Stomach (tissue), 9 donors: Measurements from ENCODE around the gene KRT74. TPM values are rescaled to one million over a fixed set of nuclear protein-coding genes. Genes with fewer than 3 reads are reported as not detected.
A peak's percentile ranks its signal among the peaks of the same experiment; 100 is the strongest.

Experiments used
- DNase-seq, 2 donors: peaks; one replicate each; pipeline versions ENCODE4 v3.0.0 to v3.0.0-alpha.2; 2013 to 2019
- H3K27ac ChIP-seq, 5 donors: fragments of 200-600 bp in 4 of 5; sonication (generic) in 4 of 5; one replicate each; pipeline ENCODE4 v1.5.1; 2013 to 2019; ENCODE audit warnings: mild to moderate bottlenecking in 1 of 5, moderate library complexity in 1 of 5
- H3K27me3 ChIP-seq, 3 donors: fragments of 200-600 bp; sonication (generic); one replicate each; pipeline ENCODE4 v1.5.1; 2017 to 2019; ENCODE audit warnings: mixed run types in 1 of 3
- H3K36me3 ChIP-seq, 4 donors: fragments of 200-600 bp; sonication (generic); 1 replicate in 3 of 4; 2 replicates in 1 of 4; pipeline ENCODE4 v1.5.1; 2016 to 2019
- H3K4me1 ChIP-seq, 4 donors: fragments of 200-600 bp; sonication (generic); one replicate each; pipeline ENCODE4 v1.5.1; 2016 to 2019
- H3K4me3 ChIP-seq, 4 donors: fragments of 200-600 bp; sonication (generic) in 3 of 4; one replicate each; pipeline ENCODE4 v1.5.1; 2016 to 2019; ENCODE audit warnings: mild to moderate bottlenecking in 1 of 4
- H3K9me3 ChIP-seq, 4 donors: fragments of 200-600 bp; sonication (generic); one replicate each; pipeline ENCODE4 v1.5.1; 2016 to 2019
- EP300 ChIP-seq: sonication (generic); formaldehyde crosslinking; IDR thresholded peaks from one replicate; pipeline ENCODE4 v1.6.1; 2017; ENCODE audit warnings: antibody characterized with exemption
- POLR2A ChIP-seq, 4 donors: fragments of 450-650 bp; IDR thresholded peaks; one replicate each; pipeline ENCODE4 v1.6.1; 2016; ENCODE audit warnings: antibody characterized with exemption in 4 of 4, control low read depth in 2 of 4, mild to moderate bottlenecking in 1 of 4, moderate library complexity in 1 of 4
- POLR2AphosphoS5 ChIP-seq, 3 donors: sonication (generic); formaldehyde crosslinking; IDR thresholded peaks; one replicate each; pipeline ENCODE4 v1.6.1; 2016; ENCODE audit warnings: antibody characterized with exemption in 3 of 3
- WGBS, 5 donors: extraction: QIAGEN DNeasy Blood & Tissue Kit in 3 of 5; methylation state at CpG; one replicate each; pipeline versions ENCODE4 v1.1.5 to v1.1.7; 2013 to 2018; 5-methylcytosine and 5-hydroxymethylcytosine counted together
- intact Hi-C: fragments of 100-400 bp; cut with DNase I; formaldehyde crosslinking; loops from one replicate; pipeline ENCODE4 v1.15.1; 2023; ENCODE audit warnings: low total_unique reads
- polyA plus RNA-seq, 3 donors: library from polyadenylated mRNA; stranded (reverse); fragments of 200-250 nt; gene quantifications; one replicate each; pipeline ENCODE4 v1.2.3, GENCODE V29; 2013
- total RNA-seq, 5 donors: library from RNA; depleted of rRNA; stranded (reverse); fragments of >200 nt; gene quantifications; one replicate each; pipeline versions ENCODE4 v1.1.0 to v1.2.3, GENCODE V29; 2014 to 2016
- TF ChIP-seq, protein P1 (sequence below), 7 experiments: fragments of 450-650 bp in 4 of 7; fragments of 200-600 bp in 3 of 7; sonication (generic) in 3 of 7; IDR thresholded peaks; one replicate each; pipeline ENCODE4 v1.5.1; 2016 to 2019; ENCODE audit warnings: antibody characterized with exemption in 7 of 7, control low read depth in 2 of 7, mild to moderate bottlenecking in 1 of 7
- donor health status: healthy with polysubstance abuse.
- donor health status: Bipolar disorder and iron deficiency.
- donor health status: healthy.

KRT74 gene
- total and polyA plus RNA-seq, 8 donors: 0.08 TPM; not detected in 7

- 90 to 97% (median 93%) methylated on average over 5 of the region's 5 CpGs for WGBS, 5 donors
- H3K9me3 ChIP-seq: no peaks in the 10 kb centered on the region
- no peak overlapping the region for H3K27ac ChIP-seq
- TF ChIP-seq EP300 (no peak), POLR2AphosphoS5 (IDR thresholded peaks at IDR 0.05) (no peak), POLR2A (IDR thresholded peaks at IDR 0.05) (no peak)
- TF ChIP-seq, protein P1, sequence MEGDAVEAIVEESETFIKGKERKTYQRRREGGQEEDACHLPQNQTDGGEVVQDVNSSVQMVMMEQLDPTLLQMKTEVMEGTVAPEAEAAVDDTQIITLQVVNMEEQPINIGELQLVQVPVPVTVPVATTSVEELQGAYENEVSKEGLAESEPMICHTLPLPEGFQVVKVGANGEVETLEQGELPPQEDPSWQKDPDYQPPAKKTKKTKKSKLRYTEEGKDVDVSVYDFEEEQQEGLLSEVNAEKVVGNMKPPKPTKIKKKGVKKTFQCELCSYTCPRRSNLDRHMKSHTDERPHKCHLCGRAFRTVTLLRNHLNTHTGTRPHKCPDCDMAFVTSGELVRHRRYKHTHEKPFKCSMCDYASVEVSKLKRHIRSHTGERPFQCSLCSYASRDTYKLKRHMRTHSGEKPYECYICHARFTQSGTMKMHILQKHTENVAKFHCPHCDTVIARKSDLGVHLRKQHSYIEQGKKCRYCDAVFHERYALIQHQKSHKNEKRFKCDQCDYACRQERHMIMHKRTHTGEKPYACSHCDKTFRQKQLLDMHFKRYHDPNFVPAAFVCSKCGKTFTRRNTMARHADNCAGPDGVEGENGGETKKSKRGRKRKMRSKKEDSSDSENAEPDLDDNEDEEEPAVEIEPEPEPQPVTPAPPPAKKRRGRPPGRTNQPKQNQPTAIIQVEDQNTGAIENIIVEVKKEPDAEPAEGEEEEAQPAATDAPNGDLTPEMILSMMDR (IDR thresholded peaks at IDR 0.05): no peak
- H3K36me3 ChIP-seq: no peaks in the 10 kb centered on the region
- H3K4me3 ChIP-seq: no peak overlapping the region
- no peak for DNase-seq
- intact Hi-C loops: no loop called here
- peaks cover 0 to 8% (median 0%) of the 10 kb centered on the region in 3 donors for H3K27me3 ChIP-seq
- peaks cover 7 to 13% (median 9%) of the 10 kb centered on the region in 4 donors for H3K4me1 ChIP-seq
Observed at GRCh38 chr12:52541709-52542108, 31.9 kb downstream of the KRT74 start.

DNA sequence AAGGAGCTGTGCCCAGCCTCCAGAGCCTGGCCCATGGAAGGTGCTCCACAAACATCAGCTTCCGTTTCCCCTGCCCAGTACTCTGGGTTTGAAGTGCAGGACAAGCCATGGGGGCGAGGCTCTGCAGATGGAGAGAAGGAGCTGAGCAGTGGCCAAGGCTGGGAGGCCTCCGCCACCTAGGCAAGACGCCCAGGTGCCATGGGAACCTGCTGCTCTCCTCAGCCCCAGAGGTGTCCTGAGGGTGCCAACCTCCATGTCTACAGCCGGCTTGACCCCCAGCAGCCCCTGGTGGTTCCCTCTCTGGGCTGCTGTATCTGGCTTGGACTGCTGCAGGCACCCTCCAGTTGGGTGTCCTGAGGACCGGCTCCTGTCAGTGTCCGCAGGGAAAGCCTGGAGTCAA is 33.1 kb downstream of the KRT74 start:
- no peak overlapping the region for H3K4me3 ChIP-seq
- WGBS, 5 donors: 92 to 94% (median 93%) methylated on average over 7 of the region's 7 CpGs; no CpG with 5 or more reads in 1 of the 5 donors
- no peak overlapping the region for H3K27ac ChIP-seq
- TF ChIP-seq, protein P1 (IDR thresholded peaks at IDR 0.05): no peak
- DNase-seq: no peak
- no peaks in the 10 kb centered on the region for H3K9me3 ChIP-seq
- intact Hi-C loops: no loop called here
- peaks cover 7 to 13% (median 9%) of the 10 kb centered on the region in 4 donors for H3K4me1 ChIP-seq
- no peaks in the 10 kb centered on the region for H3K36me3 ChIP-seq
- no peaks in the 10 kb centered on the region for H3K27me3 ChIP-seq

- DNase-seq: no peak
- H3K4me3 ChIP-seq: no peak overlapping the region
- intact Hi-C loops: no loop called here
- no peaks in the 10 kb centered on the region for H3K27me3 ChIP-seq
- no peak overlapping the region for H3K27ac ChIP-seq
- peaks cover 7 to 13% (median 9%) of the 10 kb centered on the region in 4 donors for H3K4me1 ChIP-seq
- H3K36me3 ChIP-seq: no peaks in the 10 kb centered on the region
- 72 to 84% (median 80%) methylated on average over 3 of the region's 3 CpGs for WGBS, 5 donors
- H3K9me3 ChIP-seq: no peaks in the 10 kb centered on the region
- TF ChIP-seq EP300 (no peak), POLR2AphosphoS5 (IDR thresholded peaks at IDR 0.05) (no peak), POLR2A (IDR thresholded peaks at IDR 0.05) (no peak)
- TF ChIP-seq, protein P1 (IDR thresholded peaks at IDR 0.05): no peak
Observed at GRCh38 chr12:52539821-52540173, 33.8 kb downstream of the KRT74 start.

DNA sequence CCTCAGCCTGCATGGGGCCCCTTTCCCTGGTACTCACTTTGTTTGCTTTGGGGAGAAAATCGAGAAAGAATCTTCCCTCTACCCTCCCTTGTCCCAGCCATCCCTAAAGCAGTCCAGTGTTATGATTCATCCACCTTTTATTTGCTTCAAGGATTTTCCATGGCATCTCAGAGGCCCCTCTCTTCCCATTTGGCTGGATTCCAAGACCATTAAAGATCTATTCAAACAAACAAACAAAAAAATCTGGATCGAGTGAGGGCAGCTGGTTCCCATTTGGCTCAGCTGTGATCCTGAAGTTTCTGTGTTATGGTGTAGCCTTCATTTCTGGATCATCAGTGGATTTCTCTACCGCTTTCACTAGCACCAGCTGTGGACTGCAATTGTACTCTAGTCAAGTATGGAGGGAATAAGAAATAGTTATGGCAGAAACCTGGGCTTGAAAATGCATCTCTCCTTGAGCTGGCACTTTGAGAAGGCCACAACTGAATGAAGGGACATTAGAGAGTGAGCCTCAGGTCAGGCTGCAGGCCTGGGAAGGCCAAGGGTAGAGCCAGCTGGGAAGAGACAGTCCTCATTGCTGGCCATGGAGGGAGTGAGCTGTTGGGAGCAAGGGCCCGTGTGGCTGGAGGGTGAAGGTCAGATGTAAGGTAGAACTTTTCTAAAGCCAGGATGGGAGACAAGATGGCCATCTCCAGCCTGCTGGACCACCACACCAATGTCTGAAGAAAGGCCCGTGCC is 34.4 kb downstream of the KRT74 start:
- H3K4me3 ChIP-seq: no peak overlapping the region
- no peaks in the 10 kb centered on the region for H3K27me3 ChIP-seq
- no peaks in the 10 kb centered on the region for H3K9me3 ChIP-seq
- intact Hi-C loops: no loop called here
- TF ChIP-seq POLR2A (IDR thresholded peaks at IDR 0.05) (no peak), EP300 (no peak), POLR2AphosphoS5 (IDR thresholded peaks at IDR 0.05) (no peak)
- TF ChIP-seq, protein P1 (IDR thresholded peaks at IDR 0.05): no peak
- 47 to 61% (median 53%) methylated on average over 5 of the region's 5 CpGs for WGBS, 5 donors
- no peaks in the 10 kb centered on the region for H3K36me3 ChIP-seq
- peak in 1 of 2 donors; percentile 64 for DNase-seq
- H3K27ac ChIP-seq: no peak overlapping the region
- peaks cover 7 to 13% (median 9%) of the 10 kb centered on the region in 4 donors for H3K4me1 ChIP-seq
